Spleen (tissue), 7 donors: Measurements from ENCODE around the gene TEF.
A peak's percentile ranks its signal among the peaks of the same experiment; 100 is the strongest.

Experiments used
- POLR2A ChIP-seq, 3 donors: fragments of 450-650 bp; IDR thresholded peaks; one replicate each; pipeline ENCODE4 v1.5.1; 2017; ENCODE audit warnings: antibody characterized with exemption in 3 of 3, mild to moderate bottlenecking in 1 of 3
- POLR2AphosphoS5 ChIP-seq, 3 donors: sonication (generic); formaldehyde crosslinking; IDR thresholded peaks; one replicate each; pipeline ENCODE4 v1.5.1; 2017; ENCODE audit warnings: antibody characterized with exemption in 3 of 3
- TF ChIP-seq, protein P1 (sequence below), 11 experiments: fragments of 200-600 bp in 7 of 11; fragments of 450-650 bp in 4 of 11; sonication (generic) in 4 of 11; IDR thresholded peaks in 8 of 11; conservative IDR thresholded peaks in 3 of 11; 1 replicate in 7 of 11; 2 replicates in 4 of 11; pipeline versions ENCODE4 v1.4.0 to v1.8.0; 2016 to 2021; ENCODE audit warnings: antibody characterized with exemption in 11 of 11, inconsistent platforms in 4 of 11, mild to moderate bottlenecking in 1 of 11
- donor health status: DM: no; HTN: no; CAD: no; lungs with moderate emphysema.
- donor health status: DM: no; HTN: no; CAD: no.
- donor health status: DM: no; HTN: no; CAD: no.

- TF ChIP-seq, protein P1, sequence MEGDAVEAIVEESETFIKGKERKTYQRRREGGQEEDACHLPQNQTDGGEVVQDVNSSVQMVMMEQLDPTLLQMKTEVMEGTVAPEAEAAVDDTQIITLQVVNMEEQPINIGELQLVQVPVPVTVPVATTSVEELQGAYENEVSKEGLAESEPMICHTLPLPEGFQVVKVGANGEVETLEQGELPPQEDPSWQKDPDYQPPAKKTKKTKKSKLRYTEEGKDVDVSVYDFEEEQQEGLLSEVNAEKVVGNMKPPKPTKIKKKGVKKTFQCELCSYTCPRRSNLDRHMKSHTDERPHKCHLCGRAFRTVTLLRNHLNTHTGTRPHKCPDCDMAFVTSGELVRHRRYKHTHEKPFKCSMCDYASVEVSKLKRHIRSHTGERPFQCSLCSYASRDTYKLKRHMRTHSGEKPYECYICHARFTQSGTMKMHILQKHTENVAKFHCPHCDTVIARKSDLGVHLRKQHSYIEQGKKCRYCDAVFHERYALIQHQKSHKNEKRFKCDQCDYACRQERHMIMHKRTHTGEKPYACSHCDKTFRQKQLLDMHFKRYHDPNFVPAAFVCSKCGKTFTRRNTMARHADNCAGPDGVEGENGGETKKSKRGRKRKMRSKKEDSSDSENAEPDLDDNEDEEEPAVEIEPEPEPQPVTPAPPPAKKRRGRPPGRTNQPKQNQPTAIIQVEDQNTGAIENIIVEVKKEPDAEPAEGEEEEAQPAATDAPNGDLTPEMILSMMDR (IDR thresholded peaks at IDR 0.05 in 8 of 11, conservative IDR thresholded peaks at IDR 0.05 in 3 of 11) = no peak
- TF ChIP-seq POLR2A (IDR thresholded peaks at IDR 0.05) = no peak
- TF ChIP-seq POLR2AphosphoS5 (IDR thresholded peaks at IDR 0.05) = peak in 1 of 3 donors; percentile 35
Observed at GRCh38 chr22:41429232-41429950, 47.6 kb downstream of the TEF start.
